Lower leg skin (tissue), 3 donors: ENCODE results near the gene TBX4.

Experiments
- POLR2A ChIP-seq, 2 donors: fragments of 450-650 bp; IDR thresholded peaks; one replicate each; pipeline ENCODE4 v1.6.1; 2016 to 2017; ENCODE audit warnings: antibody characterized with exemption in 2 of 2, mild to moderate bottlenecking in 1 of 2, moderate library complexity in 1 of 2
- TF ChIP-seq, protein P1 (sequence below), 3 donors: fragments of 450-650 bp; IDR thresholded peaks; one replicate each; pipeline ENCODE4 v1.5.1; 2016; ENCODE audit warnings: antibody characterized with exemption in 3 of 3, mild to moderate bottlenecking in 3 of 3, moderate library complexity in 2 of 3

DNA sequence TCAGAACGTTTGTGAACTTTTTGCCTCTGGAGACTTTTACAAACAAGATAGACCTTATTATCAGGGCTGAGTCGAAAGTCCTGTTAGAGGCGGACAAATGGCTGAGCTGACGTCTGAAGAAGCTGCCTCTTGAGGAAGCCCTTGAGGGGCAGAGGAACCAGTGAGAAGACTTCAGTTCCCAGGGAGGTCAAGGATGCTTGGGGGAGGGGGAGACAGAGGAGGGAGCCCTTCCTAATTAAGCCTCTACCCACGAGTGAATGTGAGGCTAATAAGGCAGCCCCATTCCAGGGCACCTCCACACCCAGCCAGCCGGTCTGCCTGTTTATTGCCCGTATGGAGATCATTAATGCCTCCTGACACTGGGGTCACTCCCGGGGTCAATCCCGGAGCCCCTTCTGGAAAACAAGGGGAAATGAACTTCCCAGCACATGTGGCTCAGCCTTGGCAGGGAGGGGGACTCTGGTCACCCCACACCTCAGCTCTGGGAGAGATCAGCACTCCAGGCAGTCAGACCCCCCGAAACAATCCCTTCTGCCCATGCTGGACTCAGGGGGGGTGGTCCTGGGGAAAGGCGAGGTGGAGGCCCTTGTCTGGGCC is 9.2 kb upstream of the TBX4 start:
- TF ChIP-seq, protein P1, sequence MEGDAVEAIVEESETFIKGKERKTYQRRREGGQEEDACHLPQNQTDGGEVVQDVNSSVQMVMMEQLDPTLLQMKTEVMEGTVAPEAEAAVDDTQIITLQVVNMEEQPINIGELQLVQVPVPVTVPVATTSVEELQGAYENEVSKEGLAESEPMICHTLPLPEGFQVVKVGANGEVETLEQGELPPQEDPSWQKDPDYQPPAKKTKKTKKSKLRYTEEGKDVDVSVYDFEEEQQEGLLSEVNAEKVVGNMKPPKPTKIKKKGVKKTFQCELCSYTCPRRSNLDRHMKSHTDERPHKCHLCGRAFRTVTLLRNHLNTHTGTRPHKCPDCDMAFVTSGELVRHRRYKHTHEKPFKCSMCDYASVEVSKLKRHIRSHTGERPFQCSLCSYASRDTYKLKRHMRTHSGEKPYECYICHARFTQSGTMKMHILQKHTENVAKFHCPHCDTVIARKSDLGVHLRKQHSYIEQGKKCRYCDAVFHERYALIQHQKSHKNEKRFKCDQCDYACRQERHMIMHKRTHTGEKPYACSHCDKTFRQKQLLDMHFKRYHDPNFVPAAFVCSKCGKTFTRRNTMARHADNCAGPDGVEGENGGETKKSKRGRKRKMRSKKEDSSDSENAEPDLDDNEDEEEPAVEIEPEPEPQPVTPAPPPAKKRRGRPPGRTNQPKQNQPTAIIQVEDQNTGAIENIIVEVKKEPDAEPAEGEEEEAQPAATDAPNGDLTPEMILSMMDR (IDR thresholded peaks at IDR 0.05) = no peak
- no peak for TF ChIP-seq POLR2A (IDR thresholded peaks at IDR 0.05)
